ENCODE measurements around the gene ALAS1.

DNA sequence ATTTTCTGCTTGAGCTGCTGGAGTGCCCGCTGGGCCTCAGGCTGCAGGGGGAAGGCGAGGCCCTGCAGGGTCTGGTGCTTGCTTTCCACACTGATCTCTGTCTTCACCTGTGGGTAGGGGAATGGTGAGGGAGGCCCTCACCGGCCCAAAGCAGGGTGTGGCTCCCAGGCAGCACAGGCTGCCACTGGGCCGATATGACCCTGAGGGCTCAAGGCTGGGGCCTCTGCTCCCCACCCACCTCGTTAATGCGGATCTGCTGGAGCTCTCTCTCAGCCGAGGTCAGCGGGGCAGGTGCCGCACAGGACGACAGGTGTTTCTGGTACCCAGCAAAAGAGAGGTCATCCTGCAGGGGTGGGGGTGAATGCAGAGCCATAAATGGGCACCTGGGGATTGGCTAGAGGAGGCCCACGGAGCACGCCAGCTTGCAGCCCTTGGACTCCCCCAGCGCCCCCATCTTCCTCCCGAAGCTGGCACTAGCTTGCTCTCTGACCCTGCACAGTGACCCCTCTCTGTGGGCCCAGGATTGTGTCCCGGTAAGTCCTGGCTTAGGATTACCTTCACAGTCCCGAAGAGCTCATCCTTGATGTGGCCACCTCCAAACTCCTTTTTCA lies 33.0 kb downstream of the ALAS1 start:
- no peak for TF ChIP-seq POLR2A (IDR thresholded peaks at IDR 0.05)
- TF ChIP-seq, protein P1, sequence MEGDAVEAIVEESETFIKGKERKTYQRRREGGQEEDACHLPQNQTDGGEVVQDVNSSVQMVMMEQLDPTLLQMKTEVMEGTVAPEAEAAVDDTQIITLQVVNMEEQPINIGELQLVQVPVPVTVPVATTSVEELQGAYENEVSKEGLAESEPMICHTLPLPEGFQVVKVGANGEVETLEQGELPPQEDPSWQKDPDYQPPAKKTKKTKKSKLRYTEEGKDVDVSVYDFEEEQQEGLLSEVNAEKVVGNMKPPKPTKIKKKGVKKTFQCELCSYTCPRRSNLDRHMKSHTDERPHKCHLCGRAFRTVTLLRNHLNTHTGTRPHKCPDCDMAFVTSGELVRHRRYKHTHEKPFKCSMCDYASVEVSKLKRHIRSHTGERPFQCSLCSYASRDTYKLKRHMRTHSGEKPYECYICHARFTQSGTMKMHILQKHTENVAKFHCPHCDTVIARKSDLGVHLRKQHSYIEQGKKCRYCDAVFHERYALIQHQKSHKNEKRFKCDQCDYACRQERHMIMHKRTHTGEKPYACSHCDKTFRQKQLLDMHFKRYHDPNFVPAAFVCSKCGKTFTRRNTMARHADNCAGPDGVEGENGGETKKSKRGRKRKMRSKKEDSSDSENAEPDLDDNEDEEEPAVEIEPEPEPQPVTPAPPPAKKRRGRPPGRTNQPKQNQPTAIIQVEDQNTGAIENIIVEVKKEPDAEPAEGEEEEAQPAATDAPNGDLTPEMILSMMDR (IDR thresholded peaks at IDR 0.05): no peak
- no peak for TF ChIP-seq EP300 (IDR thresholded peaks at IDR 0.05; ENCODE audit: low read depth)
- TF ChIP-seq POLR2AphosphoS5 (IDR thresholded peaks at IDR 0.05): no peak

Data from transverse colon (tissue), 4 donors.